K562 (cell line): ENCODE results near the gene TNIK. TPM values are rescaled to one million over a fixed set of nuclear protein-coding genes. Genes with fewer than 3 reads are reported as not detected.

ENCODE experiments used
- BHLHE40 ChIP-seq: IDR thresholded peaks from 2 replicates; pipeline ENCODE4 v1.6.1; 2011; ENCODE audit warnings: low read length, improper control_type of control experiment
- CBFA2T2 ChIP-seq: fragments of 450-650 bp; conservative IDR thresholded peaks from 2 replicates; pipeline ENCODE4 v1.6.1; 2017; ENCODE audit warnings: mild to moderate bottlenecking
- DLX4 ChIP-seq: fragments of 250-450 bp; sonication (Bioruptor Pico); IDR thresholded peaks from 2 replicates; pipeline ENCODE4 v1.6.1; 2021; ENCODE audit warnings: mild to moderate bottlenecking
- EWSR1 ChIP-seq: fragments of 450-650 bp; IDR thresholded peaks from 2 replicates; pipeline ENCODE4 v1.6.1; 2018; ENCODE audit warnings: borderline replicate concordance, mild to moderate bottlenecking, low read depth, moderate library complexity; ENCODE audit not compliant: partially characterized antibody
- GABPB2 ChIP-seq: fragments of 250-450 bp; sonication (Bioruptor Pico); conservative IDR thresholded peaks from 2 replicates; pipeline ENCODE4 v1.5.1; 2021; ENCODE audit warnings: mild to moderate bottlenecking
- KAT7 ChIP-seq: sonication (generic); formaldehyde crosslinking; IDR thresholded peaks from 2 replicates; pipeline ENCODE4 v1.8.0; 2022; ENCODE audit warnings: missing genetic modification reagents, mild to moderate bottlenecking, borderline replicate concordance
- LEF1 ChIP-seq: fragments of 450-650 bp; IDR thresholded peaks from 2 replicates; pipeline ENCODE4 v1.6.1; 2016; ENCODE audit warnings: mild to moderate bottlenecking
- NFATC3 ChIP-seq: fragments of 450-650 bp; IDR thresholded peaks from 2 replicates; pipeline ENCODE4 v1.6.1; 2017; ENCODE audit warnings: mild to moderate bottlenecking
- NFRKB ChIP-seq: fragments of 450-650 bp; IDR thresholded peaks from 2 replicates; pipeline ENCODE4 v1.6.1; 2016; ENCODE audit warnings: low read depth
- POLR2AphosphoS2 ChIP-seq: IDR thresholded peaks from 2 replicates; pipeline ENCODE4 v1.6.1; 2012; ENCODE audit warnings: low read length, improper control_type of control experiment
- RBM34 ChIP-seq: fragments of 200-400 bp; formaldehyde crosslinking; IDR thresholded peaks from 2 replicates; pipeline ENCODE4 v1.6.1; 2018; ENCODE audit warnings: low read length, borderline replicate concordance; ENCODE audit not compliant: insufficient read depth
- SMC3 ChIP-seq: conservative IDR thresholded peaks from 2 replicates; pipeline ENCODE4 v1.6.1; 2011; ENCODE audit warnings: low read depth, low read length, improper control_type of control experiment; ENCODE audit not compliant: insufficient read depth
- SRSF7 ChIP-seq: fragments of 200-400 bp; formaldehyde crosslinking; optimal IDR thresholded peaks from 2 replicates; pipeline ENCODE3; 2017; ENCODE audit warnings: mild to moderate bottlenecking, low read depth, low read length
- TCF7 ChIP-seq: sonication (generic); IDR thresholded peaks from 2 replicates; pipeline ENCODE4 v1.6.1; 2016; ENCODE audit warnings: antibody characterized with exemption, borderline replicate concordance
- THRAP3 ChIP-seq: fragments of 450-650 bp; IDR thresholded peaks from 2 replicates; pipeline ENCODE4 v1.6.1; 2016; ENCODE audit warnings: mild to moderate bottlenecking, inconsistent platforms, borderline replicate concordance
- XRCC4 ChIP-seq: IDR thresholded peaks from one replicate; pipeline ENCODE4 v1.6.1; 2011; ENCODE audit not compliant: insufficient read depth, insufficient read length; ENCODE audit errors: extremely low read depth
- ZBTB1 ChIP-seq: sonication (generic); formaldehyde crosslinking; IDR thresholded peaks from 2 replicates; pipeline ENCODE4 v1.8.1; 2023; ENCODE audit warnings: missing genetic modification reagents, low read depth, mild to moderate bottlenecking, borderline replicate concordance
- ZNF24 ChIP-seq: fragments of 450-650 bp; IDR thresholded peaks from 2 replicates; pipeline ENCODE4 v1.6.1; 2016
- ZNF316 ChIP-seq: fragments of 450-650 bp; IDR thresholded peaks from 2 replicates; pipeline ENCODE4 v1.6.1; 2016
- ZNF384 ChIP-seq: IDR thresholded peaks from 2 replicates; pipeline ENCODE4 v1.6.1; 2012; ENCODE audit warnings: low read depth, low read length, improper control_type of control experiment
- polyA plus RNA-seq, 8 experiments: library from polyadenylated mRNA; depleted of rRNA in 4 of 8; stranded (reverse) in 5 of 8; unstranded in 3 of 8; fragments of >200 nt; fragmentation: Nextera tagmentation in 2 of 8; fragmentation: Illumina TruSeq in 1 of 8; extraction: Ambion mirVana in 2 of 8; extraction: Trizol in 1 of 8; gene quantifications; 2 replicates each; pipeline versions ENCODE4 v1.2.1 to v1.2.3, GENCODE V29; 2011 to 2014; ENCODE audit warnings: inconsistent platforms in 1 of 8, missing spikeins in 1 of 8
- total RNA-seq, 7 experiments: library from RNA; depleted of rRNA in 6 of 7; stranded (reverse); fragments of >200 nt in 6 of 7; fragmentation: Illumina TruSeq in 2 of 7; extraction: Trizol in 2 of 7; gene quantifications; 2 replicates each; pipeline versions ENCODE4 v1.2.1 to v1.2.3, GENCODE V29; 2011 to 2021; ENCODE audit warnings: low replicate concordance in 1 of 7
- TF ChIP-seq, protein P1 (sequence below), 2 experiments: IDR thresholded peaks; 2 replicates each; pipeline ENCODE4 v1.6.1; 2012; ENCODE audit warnings: improper control_type of control experiment in 2 of 2, low read depth in 2 of 2, low read length in 2 of 2, borderline replicate concordance in 1 of 2
- TF ChIP-seq, protein P2 (sequence below): fragments of 250-450 bp; sonication (Bioruptor Pico); IDR thresholded peaks from 2 replicates; pipeline ENCODE4 v1.5.0; 2021
- TF ChIP-seq, protein P3 (sequence below), 2 experiments: fragments of 150-350 bp in 1 of 2; IDR thresholded peaks; 2 replicates each; pipeline ENCODE4 v1.6.1; 2012 to 2016; ENCODE audit warnings: low read depth in 2 of 2, low read length in 2 of 2, mild to moderate bottlenecking in 1 of 2, moderate library complexity in 1 of 2

TNIK gene
- total and polyA plus RNA-seq, 9 of the 15 experiments (the other 6 are each of a cell fraction or from before 2014, with no cell fraction given): 6.6 to 39.0 (median 24.7) TPM

DNA sequence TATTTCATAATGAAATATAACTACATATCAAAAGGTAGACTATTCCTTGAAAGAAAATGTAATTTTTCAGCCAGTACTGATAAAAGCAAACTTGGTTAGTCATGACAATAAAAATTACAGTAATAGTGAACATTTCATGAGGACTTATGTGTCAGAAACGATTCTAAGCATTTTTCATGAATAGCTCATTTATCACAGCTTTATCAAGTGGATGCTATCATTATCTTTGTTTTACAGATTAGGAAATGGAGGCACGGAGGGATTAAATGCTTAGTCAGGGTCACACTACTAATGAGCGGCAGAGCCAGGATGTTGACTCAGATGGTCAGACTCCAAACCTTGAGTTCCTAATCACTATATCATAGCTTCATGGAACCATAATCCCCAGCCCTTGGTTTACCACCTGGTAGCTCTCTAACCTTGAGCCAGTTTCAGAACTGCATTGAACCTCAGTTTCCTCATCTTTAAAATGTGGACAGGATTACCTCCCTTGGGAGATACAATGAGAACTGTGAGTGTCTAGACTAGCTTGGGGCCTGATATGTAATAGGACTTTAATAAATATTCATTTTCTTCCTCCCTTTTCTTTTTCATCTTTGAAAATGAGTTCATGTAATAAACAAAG is 85.4 kb downstream of the TNIK start (continued):
- no peak for TF ChIP-seq ZNF24
- TF ChIP-seq NFRKB: no peak
- no peak for TF ChIP-seq EWSR1
- peak; percentile 91 for TF ChIP-seq ZNF316
- no peak for TF ChIP-seq XRCC4
- no peak for TF ChIP-seq ZBTB1 (CRISPR knock-in tag)
- TF ChIP-seq, protein P1, sequence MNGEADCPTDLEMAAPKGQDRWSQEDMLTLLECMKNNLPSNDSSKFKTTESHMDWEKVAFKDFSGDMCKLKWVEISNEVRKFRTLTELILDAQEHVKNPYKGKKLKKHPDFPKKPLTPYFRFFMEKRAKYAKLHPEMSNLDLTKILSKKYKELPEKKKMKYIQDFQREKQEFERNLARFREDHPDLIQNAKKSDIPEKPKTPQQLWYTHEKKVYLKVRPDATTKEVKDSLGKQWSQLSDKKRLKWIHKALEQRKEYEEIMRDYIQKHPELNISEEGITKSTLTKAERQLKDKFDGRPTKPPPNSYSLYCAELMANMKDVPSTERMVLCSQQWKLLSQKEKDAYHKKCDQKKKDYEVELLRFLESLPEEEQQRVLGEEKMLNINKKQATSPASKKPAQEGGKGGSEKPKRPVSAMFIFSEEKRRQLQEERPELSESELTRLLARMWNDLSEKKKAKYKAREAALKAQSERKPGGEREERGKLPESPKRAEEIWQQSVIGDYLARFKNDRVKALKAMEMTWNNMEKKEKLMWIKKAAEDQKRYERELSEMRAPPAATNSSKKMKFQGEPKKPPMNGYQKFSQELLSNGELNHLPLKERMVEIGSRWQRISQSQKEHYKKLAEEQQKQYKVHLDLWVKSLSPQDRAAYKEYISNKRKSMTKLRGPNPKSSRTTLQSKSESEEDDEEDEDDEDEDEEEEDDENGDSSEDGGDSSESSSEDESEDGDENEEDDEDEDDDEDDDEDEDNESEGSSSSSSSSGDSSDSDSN (IDR thresholded peaks at IDR 0.05; ENCODE audit: borderline replicate concordance in 1 of 2, low read depth in 2 of 2, low read length in 2 of 2): no peak
- TF ChIP-seq ZNF384: no peak
- no peak for TF ChIP-seq GABPB2 (CRISPR knock-in tag)
- TF ChIP-seq SMC3: no peak
- TF ChIP-seq KAT7: no peak
- 0 out of 2 replicates have a peak, but pooled peaks have one; percentile 39 for TF ChIP-seq CBFA2T2
- no peak for TF ChIP-seq LEF1
- no peak; the same call in 1 of the 2 replicates for TF ChIP-seq BHLHE40
- TF ChIP-seq TCF7: no peak
- TF ChIP-seq POLR2AphosphoS2: no peak
- TF ChIP-seq, protein P2, sequence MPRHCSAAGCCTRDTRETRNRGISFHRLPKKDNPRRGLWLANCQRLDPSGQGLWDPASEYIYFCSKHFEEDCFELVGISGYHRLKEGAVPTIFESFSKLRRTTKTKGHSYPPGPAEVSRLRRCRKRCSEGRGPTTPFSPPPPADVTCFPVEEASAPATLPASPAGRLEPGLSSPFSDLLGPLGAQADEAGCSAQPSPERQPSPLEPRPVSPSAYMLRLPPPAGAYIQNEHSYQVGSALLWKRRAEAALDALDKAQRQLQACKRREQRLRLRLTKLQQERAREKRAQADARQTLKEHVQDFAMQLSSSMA (CRISPR knock-in tag): no peak
- no peak for TF ChIP-seq SRSF7
- TF ChIP-seq, protein P3, sequence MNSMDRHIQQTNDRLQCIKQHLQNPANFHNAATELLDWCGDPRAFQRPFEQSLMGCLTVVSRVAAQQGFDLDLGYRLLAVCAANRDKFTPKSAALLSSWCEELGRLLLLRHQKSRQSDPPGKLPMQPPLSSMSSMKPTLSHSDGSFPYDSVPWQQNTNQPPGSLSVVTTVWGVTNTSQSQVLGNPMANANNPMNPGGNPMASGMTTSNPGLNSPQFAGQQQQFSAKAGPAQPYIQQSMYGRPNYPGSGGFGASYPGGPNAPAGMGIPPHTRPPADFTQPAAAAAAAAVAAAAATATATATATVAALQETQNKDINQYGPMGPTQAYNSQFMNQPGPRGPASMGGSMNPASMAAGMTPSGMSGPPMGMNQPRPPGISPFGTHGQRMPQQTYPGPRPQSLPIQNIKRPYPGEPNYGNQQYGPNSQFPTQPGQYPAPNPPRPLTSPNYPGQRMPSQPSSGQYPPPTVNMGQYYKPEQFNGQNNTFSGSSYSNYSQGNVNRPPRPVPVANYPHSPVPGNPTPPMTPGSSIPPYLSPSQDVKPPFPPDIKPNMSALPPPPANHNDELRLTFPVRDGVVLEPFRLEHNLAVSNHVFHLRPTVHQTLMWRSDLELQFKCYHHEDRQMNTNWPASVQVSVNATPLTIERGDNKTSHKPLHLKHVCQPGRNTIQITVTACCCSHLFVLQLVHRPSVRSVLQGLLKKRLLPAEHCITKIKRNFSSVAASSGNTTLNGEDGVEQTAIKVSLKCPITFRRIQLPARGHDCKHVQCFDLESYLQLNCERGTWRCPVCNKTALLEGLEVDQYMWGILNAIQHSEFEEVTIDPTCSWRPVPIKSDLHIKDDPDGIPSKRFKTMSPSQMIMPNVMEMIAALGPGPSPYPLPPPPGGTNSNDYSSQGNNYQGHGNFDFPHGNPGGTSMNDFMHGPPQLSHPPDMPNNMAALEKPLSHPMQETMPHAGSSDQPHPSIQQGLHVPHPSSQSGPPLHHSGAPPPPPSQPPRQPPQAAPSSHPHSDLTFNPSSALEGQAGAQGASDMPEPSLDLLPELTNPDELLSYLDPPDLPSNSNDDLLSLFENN (IDR thresholded peaks at IDR 0.05; ENCODE audit: low read depth in 2 of 2, low read length in 2 of 2): no peak
- no peak for TF ChIP-seq NFATC3
- TF ChIP-seq DLX4 (CRISPR knock-in tag): no peak
- TF ChIP-seq THRAP3: no peak
- no peak for TF ChIP-seq RBM34
